DOHH2 (cell line): Measurements from ENCODE around the gene P2RY1.

Source experiments
- H3F3A ChIP-seq: fragments of 200-600 bp; sonication (generic), shearing (Covaris generic); 2 replicates; pipeline ENCODE4 v1.6.0; 2016; ENCODE audit warnings: antibody characterized with exemption, mild to moderate bottlenecking; ENCODE audit not compliant: control insufficient read depth, insufficient read depth
- H3K27ac ChIP-seq: fragments of 200-600 bp; sonication (generic); 2 replicates; pipeline ENCODE4 v1.5.1; 2014; ENCODE audit warnings: low read depth, mild to moderate bottlenecking, low read length, moderate library complexity
- H3K27me3 ChIP-seq: fragments of 200-600 bp; sonication (generic); 2 replicates; pipeline ENCODE4 v1.6.1; 2014; ENCODE audit warnings: mild to moderate bottlenecking, low read length, mixed read lengths; ENCODE audit not compliant: control insufficient read depth
- H3K36me3 ChIP-seq: fragments of 200-600 bp; sonication (generic); 2 replicates; pipeline ENCODE4 v1.6.1; 2014; ENCODE audit warnings: mild to moderate bottlenecking, low read length, moderate library complexity, mixed read lengths; ENCODE audit not compliant: control insufficient read depth
- H3K4me1 ChIP-seq: fragments of 200-600 bp; sonication (generic); 2 replicates; pipeline ENCODE4 v1.6.1; 2014; ENCODE audit warnings: mild to moderate bottlenecking, low read length, mixed read lengths; ENCODE audit not compliant: control insufficient read depth
- H3K4me2 ChIP-seq: fragments of 200-600 bp; sonication (generic); 2 replicates; pipeline ENCODE4 v1.6.0; 2014; ENCODE audit warnings: mild to moderate bottlenecking, low read length, moderate library complexity
- H3K4me3 ChIP-seq: fragments of 200-600 bp; sonication (generic); 2 replicates; pipeline ENCODE4 v1.5.1; 2014; ENCODE audit warnings: mild to moderate bottlenecking, low read length, mixed read lengths
- H3K79me2 ChIP-seq: fragments of 200-600 bp; sonication (generic); 2 replicates; pipeline ENCODE4 v1.6.1; 2014; ENCODE audit warnings: mild to moderate bottlenecking, low read length, mixed read lengths; ENCODE audit not compliant: control insufficient read depth
- H3K9me2 ChIP-seq: fragments of 200-600 bp; sonication (generic); replicated peaks from 2 replicates; pipeline ENCODE4 v1.6.1; 2014; ENCODE audit warnings: mild to moderate bottlenecking, low read length, mixed read lengths; ENCODE audit not compliant: control insufficient read depth
- H3K9me3 ChIP-seq: fragments of 200-600 bp; sonication (generic); 2 replicates; pipeline ENCODE4 v1.6.1; 2014; ENCODE audit warnings: antibody characterized with exemption, low read length, mixed read lengths; ENCODE audit not compliant: control insufficient read depth, insufficient read depth
- H4K20me1 ChIP-seq: fragments of 200-600 bp; sonication (generic); 2 replicates; pipeline ENCODE4 v1.6.0; 2014; ENCODE audit warnings: low read depth, mild to moderate bottlenecking, antibody characterized with exemption, low read length, moderate library complexity; ENCODE audit not compliant: control insufficient read depth, insufficient read depth
- CTCF ChIP-seq: fragments of 200-600 bp; sonication (generic); IDR thresholded peaks from one replicate; pipeline ENCODE4 v1.5.1; 2014; ENCODE audit warnings: antibody characterized with exemption, mild to moderate bottlenecking, low read depth, low read length; ENCODE audit not compliant: poor library complexity, severe bottlenecking
- EZH2phosphoT487 ChIP-seq: fragments of 200-600 bp; sonication (generic); IDR thresholded peaks from 2 replicates; pipeline ENCODE4 v1.6.1; 2017; ENCODE audit warnings: borderline replicate concordance, mild to moderate bottlenecking, antibody characterized with exemption, low read length, moderate library complexity, mixed read lengths

The P2RY1 gene

GRCh38 chr3:152825566-152825965 lies 9.4 kb upstream of the P2RY1 start:
- no peak overlapping the region for H3K4me3 ChIP-seq
- no peaks in the 10 kb centered on the region for H3K4me1 ChIP-seq
- H3K9me3 ChIP-seq = no peaks in the 10 kb centered on the region
- H3K4me2 ChIP-seq = no peak overlapping the region
- no peaks in the 10 kb centered on the region for H3K79me2 ChIP-seq
- H3K36me3 ChIP-seq = no peaks in the 10 kb centered on the region
- H3K27ac ChIP-seq = no peak overlapping the region
- TF ChIP-seq CTCF (no peak), EZH2phosphoT487 (no peak)
- no peaks in the 10 kb centered on the region for H3F3A ChIP-seq
- no peaks in the 10 kb centered on the region for H3K9me2 ChIP-seq
- H4K20me1 ChIP-seq = no peaks in the 10 kb centered on the region
- H3K27me3 ChIP-seq = no peaks in the 10 kb centered on the region

- H4K20me1 ChIP-seq = no peaks in the 10 kb centered on the region
- H3F3A ChIP-seq = no peaks in the 10 kb centered on the region
- no peaks in the 10 kb centered on the region for H3K79me2 ChIP-seq
- H3K27me3 ChIP-seq = no peaks in the 10 kb centered on the region
- no peaks in the 10 kb centered on the region for H3K9me3 ChIP-seq
- no peak overlapping the region for H3K4me3 ChIP-seq
- no peaks in the 10 kb centered on the region for H3K9me2 ChIP-seq
- H3K36me3 ChIP-seq = no peaks in the 10 kb centered on the region
- no peak overlapping the region for H3K4me2 ChIP-seq
- H3K4me1 ChIP-seq = no peaks in the 10 kb centered on the region
- TF ChIP-seq EZH2phosphoT487 (no peak), CTCF (no peak)
- H3K27ac ChIP-seq = no peak overlapping the region
These were observed 8.5 kb upstream of the P2RY1 start for GRCh38 chr3:152826476-152826875.

GRCh38 chr3:152827313-152827712 lies 7.6 kb upstream of the P2RY1 start:
- no peak overlapping the region for H3K27ac ChIP-seq
- H3K36me3 ChIP-seq = no peaks in the 10 kb centered on the region
- H4K20me1 ChIP-seq = no peaks in the 10 kb centered on the region
- no peaks in the 10 kb centered on the region for H3K79me2 ChIP-seq
- H3K4me1 ChIP-seq = no peaks in the 10 kb centered on the region
- H3K4me2 ChIP-seq = no peak overlapping the region
- H3K9me2 ChIP-seq = no peaks in the 10 kb centered on the region
- no peaks in the 10 kb centered on the region for H3K27me3 ChIP-seq
- TF ChIP-seq EZH2phosphoT487 (no peak), CTCF (no peak)
- no peak overlapping the region for H3K4me3 ChIP-seq
- H3K9me3 ChIP-seq = no peaks in the 10 kb centered on the region
- no peaks in the 10 kb centered on the region for H3F3A ChIP-seq
